K562 (cell line): ENCODE data around the gene TBXA2R. TPM values are rescaled to one million over a fixed set of nuclear protein-coding genes. Genes with fewer than 3 reads are reported as not detected.

Source experiments
- ATAC-seq: fragments of 200-7000 bp; cut with Tn5 transposase; 3 replicates; pipeline ENCODE4 v1.9.1; 2020; ENCODE audit warnings: moderate library complexity
- BruUV-seq: library from RNA; stranded (reverse); fragments of 400-500 nt; replicated peaks from 2 replicates; lab custom pipeline; 2021; lab: Mats Ljungman, UMichigan
- CTCF ChIA-PET: fragments of 300-600 bp; formaldehyde crosslinking; extraction: SDS; loops from one replicate; lab custom pipeline; 2021; ENCODE audit warnings: low intra/inter-chr PET ratio; lab: Yijun Ruan, JAX
- POLR2A ChIA-PET: fragments of 300-600, 350-650 bp; sonication (Branson Sonifier 250); formaldehyde crosslinking; extraction: SDS; loops from one replicate; lab custom pipeline; 2021; ENCODE audit warnings: antibody characterized with exemption, inconsistent platforms; lab: Yijun Ruan, JAX
- DNase-seq, 4 experiments: peaks; one replicate each; pipeline versions ENCODE4 v3.0.0 to v3.0.0-alpha.2; 2011 to 2018; ENCODE audit warnings: low spot score in 3 of 4, mixed read lengths in 3 of 4; ENCODE audit errors: extremely low read depth in 1 of 4
- FAIRE-seq: peaks from 2 replicates; lab custom pipeline; 2011; peaks lifted over from hg19 to GRCh38; lab: Jason Lieb, UNC
- H2AFZ ChIP-seq: 2 replicates; pipeline ENCODE4 v1.6.0; 2011; ENCODE audit warnings: low read depth, low read length, control low read depth, inconsistent platforms
- H3K27ac ChIP-seq: fragments of 200-600 bp; 3 replicates; pipeline ENCODE4 v1.8.0; 2011; ENCODE audit warnings: low read depth, mild to moderate bottlenecking, control low read depth, inconsistent platforms, low read length, moderate library complexity, mixed read lengths; ENCODE audit errors: extremely low read depth
- H3K27me3 ChIP-seq, 2 experiments: fragments of 300-600 bp in 1 of 2; 2 replicates in 1 of 2; 3 replicates in 1 of 2; pipeline versions ENCODE4 v1.6.0 to v1.8.0; 2011; ENCODE audit warnings: inconsistent platforms in 2 of 2, low read length in 2 of 2, mild to moderate bottlenecking in 1 of 2, mixed read lengths in 1 of 2, moderate library complexity in 1 of 2; ENCODE audit not compliant: control insufficient read depth in 2 of 2, insufficient read depth in 2 of 2
- H3K36me3 ChIP-seq: fragments of 300-600 bp; 3 replicates; pipeline ENCODE4 v1.8.0; 2011; ENCODE audit warnings: mild to moderate bottlenecking, low read length, inconsistent platforms; ENCODE audit not compliant: control insufficient read depth, insufficient read depth
- H3K4me1 ChIP-seq, 2 experiments: fragments of 200-600 bp in 1 of 2; replicated peaks in 1 of 2; 2 replicates in 1 of 2; 3 replicates in 1 of 2; pipeline versions ENCODE4 v1.5.1 to v1.8.0; 2011; ENCODE audit warnings: inconsistent platforms in 2 of 2, low read length in 2 of 2, mild to moderate bottlenecking in 1 of 2, mixed read lengths in 1 of 2, moderate library complexity in 1 of 2; ENCODE audit not compliant: control insufficient read depth in 2 of 2, insufficient read depth in 2 of 2
- H3K4me2 ChIP-seq: 2 replicates; pipeline ENCODE4 v1.6.1; 2011; ENCODE audit warnings: low read length, control low read depth, inconsistent platforms, mixed read lengths; ENCODE audit not compliant: insufficient read depth
- H3K4me3 ChIP-seq: fragments of 200-600 bp; sonication (generic), shearing (Covaris generic); 2 replicates; pipeline ENCODE4 v1.5.1; 2016; ENCODE audit warnings: control low read depth, inconsistent platforms
- H3K79me2 ChIP-seq: fragments of 200-600 bp; 3 replicates; pipeline ENCODE4 v1.8.0; 2011; ENCODE audit warnings: low read length, inconsistent platforms; ENCODE audit not compliant: control insufficient read depth, insufficient read depth
- H3K9ac ChIP-seq, 2 experiments: 2 replicates each; pipeline versions ENCODE4 v1.6.0 to v1.6.1; 2011; ENCODE audit warnings: low read depth in 2 of 2, low read length in 2 of 2, control low read depth in 1 of 2, inconsistent platforms in 1 of 2, mild to moderate bottlenecking in 1 of 2, mixed read lengths in 1 of 2; ENCODE audit not compliant: insufficient read depth in 1 of 2
- H3K9me1 ChIP-seq: one replicate; pipeline ENCODE4 v1.6.0; 2011; ENCODE audit warnings: inconsistent platforms, mild to moderate bottlenecking, low read length, moderate library complexity; ENCODE audit not compliant: control insufficient read depth, insufficient read depth
- H3K9me3 ChIP-seq: replicated peaks from 2 replicates; pipeline ENCODE4 v1.5.1; 2011; ENCODE audit warnings: low read depth, low read length, inconsistent platforms; ENCODE audit not compliant: control insufficient read depth, insufficient read depth
- H4K20me1 ChIP-seq: replicated peaks from 2 replicates; pipeline ENCODE4 v1.6.1; 2011; ENCODE audit warnings: low read length, inconsistent platforms, mixed read lengths; ENCODE audit not compliant: control insufficient read depth, insufficient read depth
- DMBX1 ChIP-seq: fragments of 250-450 bp; sonication (Bioruptor Pico); IDR thresholded peaks from 2 replicates; pipeline ENCODE4 v1.8.0; 2022; ENCODE audit warnings: inconsistent platforms, mild to moderate bottlenecking, moderate library complexity, borderline replicate concordance
- HDAC1 ChIP-seq, 2 experiments: fragments of 450-650 bp; IDR thresholded peaks; 2 replicates each; pipeline ENCODE4 v1.6.1; 2016 to 2017; ENCODE audit warnings: inconsistent platforms in 1 of 2, mild to moderate bottlenecking in 1 of 2, moderate library complexity in 1 of 2
- HNRNPK ChIP-seq: fragments of 200-400 bp; formaldehyde crosslinking; IDR thresholded peaks from one replicate; pipeline ENCODE4 v1.6.1; 2018; ENCODE audit warnings: mild to moderate bottlenecking, low read depth, low read length; ENCODE audit not compliant: poor library complexity, severe bottlenecking
- HNRNPLL ChIP-seq: fragments of 200-400 bp; formaldehyde crosslinking; IDR thresholded peaks from 2 replicates; pipeline ENCODE4 v1.6.1; 2017; ENCODE audit warnings: low read length, low read depth, mild to moderate bottlenecking; ENCODE audit not compliant: poor library complexity, severe bottlenecking
- L3MBTL2 ChIP-seq: fragments of 450-650 bp; IDR thresholded peaks from 2 replicates; pipeline ENCODE4 v1.6.1; 2016; ENCODE audit warnings: mild to moderate bottlenecking, moderate library complexity
- PHB ChIP-seq: fragments of 250-450 bp; sonication (Bioruptor Pico); IDR thresholded peaks from 2 replicates; pipeline ENCODE4 v1.5.0; 2021
- PHF8 ChIP-seq: fragments of 200-600 bp; sonication (generic); IDR thresholded peaks from 2 replicates; pipeline ENCODE4 v1.6.1; 2012; ENCODE audit warnings: mixed run types, mild to moderate bottlenecking, inconsistent platforms, low read length, moderate library complexity, borderline replicate concordance
- POLR2G ChIP-seq: fragments of 200-400 bp; formaldehyde crosslinking; IDR thresholded peaks from 2 replicates; pipeline ENCODE4 v1.6.1; 2017; ENCODE audit warnings: low read depth, mild to moderate bottlenecking, antibody characterized with exemption, low read length, moderate library complexity
- ZFP36 ChIP-seq: fragments of 150-350 bp; IDR thresholded peaks from 2 replicates; pipeline ENCODE4 v1.6.1; 2018; ENCODE audit warnings: low read length, low read depth; ENCODE audit not compliant: partially characterized antibody
- ZNF274 ChIP-seq: IDR thresholded peaks from 2 replicates; pipeline ENCODE4 v1.6.1; 2011; ENCODE audit warnings: low read depth, mild to moderate bottlenecking, low read length, moderate library complexity, borderline replicate concordance
- ZNF589 ChIP-seq: fragments of 200-800 bp; sonication (Bioruptor generic); IDR thresholded peaks from 2 replicates; pipeline ENCODE4 v1.6.1; 2016; ENCODE audit warnings: low read depth, missing genetic modification characterization, missing compliant biosample characterization
- WGBS: fragments of 100-300 bp; shearing (Covaris generic); methylation state at CpG from one replicate; pipeline ENCODE4 v1.1.6; 2016; ENCODE audit warnings: low coverage, mixed read lengths; ENCODE audit not compliant: insufficient coverage; ENCODE audit errors: missing lambda C conversion rate; 5-methylcytosine and 5-hydroxymethylcytosine counted together
- in situ Hi-C: fragments of 300-500 bp; cut with MboI; formaldehyde crosslinking; loops from 4 replicates; pipeline ENCODE4 v1.15.0; 2018; ENCODE audit warnings: inconsistent platforms, mixed read lengths
- intact Hi-C: fragments of 100-400 bp; cut with micrococcal nuclease; formaldehyde crosslinking; loops from 2 replicates; pipeline ENCODE4 v1.14.2; 2022
- polyA plus RNA-seq, 8 experiments: library from polyadenylated mRNA; depleted of rRNA in 4 of 8; stranded (reverse) in 5 of 8; unstranded in 3 of 8; fragments of >200 nt; fragmentation: Nextera tagmentation in 2 of 8; fragmentation: Illumina TruSeq in 1 of 8; extraction: Ambion mirVana in 2 of 8; extraction: Trizol in 1 of 8; gene quantifications; 2 replicates each; pipeline versions ENCODE4 v1.2.1 to v1.2.3, GENCODE V29; 2011 to 2014; ENCODE audit warnings: inconsistent platforms in 1 of 8, missing spikeins in 1 of 8
- total RNA-seq, 7 experiments: library from RNA; depleted of rRNA in 6 of 7; stranded (reverse); fragments of >200 nt in 6 of 7; fragmentation: Illumina TruSeq in 2 of 7; extraction: Trizol in 2 of 7; gene quantifications; 2 replicates each; pipeline versions ENCODE4 v1.2.1 to v1.2.3, GENCODE V29; 2011 to 2021; ENCODE audit warnings: low replicate concordance in 1 of 7
- TF ChIP-seq, protein P1 (sequence below): sonication (generic); formaldehyde crosslinking; IDR thresholded peaks from 2 replicates; pipeline ENCODE4 v1.9.0; 2022; ENCODE audit warnings: mild to moderate bottlenecking, missing genetic modification reagents

TBXA2R gene
- total and polyA plus RNA-seq, 9 of the 15 experiments (the other 6 are each of a cell fraction or from before 2014, with no cell fraction given): 1.5 to 24.0 (median 2.8) TPM

DNA sequence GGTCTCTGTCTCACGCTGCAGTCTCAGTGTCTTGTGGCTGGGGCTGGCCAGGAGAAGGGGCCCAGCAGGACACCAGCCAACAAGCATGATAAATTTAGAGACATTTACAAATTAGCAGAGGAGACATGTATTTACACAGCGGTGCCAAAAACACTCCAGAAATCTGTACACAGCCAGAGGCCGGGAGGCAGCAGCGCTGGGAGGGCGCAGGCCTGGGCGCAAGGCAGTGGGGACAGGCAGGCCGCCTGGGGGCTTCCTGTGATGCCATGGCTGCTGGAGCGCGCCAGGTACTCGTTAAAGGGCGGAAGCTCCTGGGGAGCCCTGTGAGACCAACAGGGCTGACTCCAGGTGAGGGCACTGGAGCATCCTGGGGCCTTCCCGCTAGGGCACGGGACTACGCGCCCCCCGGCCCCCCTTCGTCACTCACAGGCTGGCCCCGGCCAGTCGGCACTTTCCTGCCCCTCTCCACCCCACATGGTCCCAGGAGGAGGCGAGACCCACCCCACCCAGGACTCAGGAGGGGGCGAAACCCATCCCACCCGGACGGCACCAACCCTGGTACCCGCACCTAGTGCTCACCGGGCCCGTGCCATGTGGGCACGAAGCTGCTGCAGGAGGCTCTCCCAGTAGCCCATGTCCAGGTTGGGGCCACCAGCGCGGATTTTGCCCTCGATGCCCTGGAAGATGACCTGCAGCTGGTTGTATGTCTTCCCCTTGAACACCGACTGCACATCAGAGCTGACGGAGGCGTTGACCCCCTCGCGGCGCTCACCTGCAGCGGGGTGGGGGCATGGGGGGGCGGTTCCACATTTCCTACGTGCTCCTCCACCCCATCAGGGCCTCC, 7.4 kb upstream of the TBXA2R start (continued):
- TF ChIP-seq POLR2G (peak; percentile 73), PHF8 (no peak), ZFP36 (no peak), HNRNPK (no peak), ZNF274 (no peak), PHB (CRISPR knock-in tag) (no peak)
- TF ChIP-seq, protein P1, sequence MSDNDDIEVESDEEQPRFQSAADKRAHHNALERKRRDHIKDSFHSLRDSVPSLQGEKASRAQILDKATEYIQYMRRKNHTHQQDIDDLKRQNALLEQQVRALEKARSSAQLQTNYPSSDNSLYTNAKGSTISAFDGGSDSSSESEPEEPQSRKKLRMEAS (CRISPR knock-in tag): no peak

DNA sequence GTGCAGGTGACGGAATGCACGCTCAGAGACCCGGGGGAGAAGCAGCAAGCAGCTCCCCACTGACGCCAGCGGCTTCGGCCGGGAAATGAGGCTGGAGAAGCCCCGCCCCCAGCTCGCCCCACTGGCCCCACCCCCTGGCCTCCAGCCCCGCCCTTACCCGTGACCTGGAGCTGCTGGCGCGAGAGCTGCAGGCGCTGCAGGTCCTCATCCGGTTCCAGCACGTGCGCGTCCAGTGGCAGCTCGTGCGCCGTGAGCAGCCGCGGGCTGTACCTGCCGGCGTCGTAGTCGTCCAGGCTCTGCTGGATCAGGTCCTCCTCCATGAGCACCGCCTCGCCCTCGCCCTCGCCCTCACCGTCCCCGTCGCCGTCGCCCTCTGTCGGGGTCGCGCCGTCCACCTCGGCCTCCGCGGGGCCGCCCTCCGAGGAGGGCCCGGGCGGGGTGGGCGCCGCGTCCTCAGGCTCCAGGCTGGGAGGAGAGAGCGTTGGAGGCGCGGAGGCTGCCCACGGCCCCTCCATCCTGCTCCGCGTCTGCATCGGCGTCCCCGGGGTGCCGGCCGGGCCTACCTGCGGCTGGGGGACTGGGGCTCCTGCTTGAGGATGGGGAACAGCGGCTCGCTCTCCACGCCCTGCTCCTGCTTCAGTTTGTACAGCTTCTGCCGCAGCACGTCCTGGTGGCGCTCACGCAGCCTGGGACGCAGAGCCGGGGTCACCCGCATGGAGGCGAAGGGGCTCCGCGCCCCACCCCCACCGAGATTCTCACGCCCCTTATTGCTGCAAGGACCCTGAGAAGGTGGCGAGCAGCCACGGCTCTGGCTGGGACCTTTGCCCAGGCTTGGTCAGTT, 6.4 kb upstream of the TBXA2R start:
- in situ Hi-C loops: no loop called here
- DNase-seq: peak; percentile 82 to 92 (median 86)
- no peaks in the 10 kb centered on the region for H3K9me1 ChIP-seq
- 62% methylated on average over 51 of the region's 79 CpGs for WGBS
- intact Hi-C loops: no loop called here
- peaks cover 26 to 88% of the 10 kb centered on the region in 2 experiments for H3K4me1 ChIP-seq
- peak overlapping the region; percentile 66 for H2AFZ ChIP-seq
- no peak overlapping the region for H3K4me3 ChIP-seq
- H3K9me3 ChIP-seq: no peaks in the 10 kb centered on the region; the same call in 1 of the 2 replicates
- H3K79me2 ChIP-seq: peaks cover 6% of the 10 kb centered on the region; the same call in 2 of the 3 replicates
- no peaks in the 10 kb centered on the region for H4K20me1 ChIP-seq
- FAIRE-seq: peak; percentile 81
- ChIA-PET POLR2A (interaction anchor here (0.6 to 1.0 kb wide), 4 partner anchors 14 to 96 kb away, joined by 3 to 5 read pairs (median 3); no protein-coding TSS in a partner anchor), CTCF (no interaction called here)
- peak overlapping the region; percentile 30 to 86; a peak in 3 of 4 replicates for H3K9ac ChIP-seq
- no peak overlapping the region for H3K4me2 ChIP-seq
- no peaks in the 10 kb centered on the region for H3K27me3 ChIP-seq
- no TSS peak for BruUV-seq
- H3K36me3 ChIP-seq: peaks cover 71% of the 10 kb centered on the region
- peak overlapping the region; percentile 76 for H3K27ac ChIP-seq
- ATAC-seq: peak; percentile 80
- TF ChIP-seq HNRNPLL: peak; percentile 26
- TF ChIP-seq L3MBTL2: peak; percentile 99
- TF ChIP-seq ZNF589 (CRISPR knock-in tag): peak; percentile 61; the same call in 1 of the 2 replicates
- TF ChIP-seq DMBX1: peak; percentile 73; the same call in 1 of the 2 replicates
- TF ChIP-seq HDAC1 (IDR thresholded peaks at IDR 0.05): 0 out of 4 replicates have a peak, but pooled peaks of 1 of the 2 experiments have one; percentile 17
